Prostate gland (tissue), 2 donors: ENCODE results near the gene SPI1.

Source experiments
- CTCF ChIP-seq, 4 experiments: fragments of 200-600 bp in 2 of 4; fragments of 450-650 bp in 2 of 4; sonication (generic) in 2 of 4; IDR thresholded peaks; 1 replicate in 3 of 4; 2 replicates in 1 of 4; pipeline ENCODE4 v1.5.1; 2016 to 2019; ENCODE audit warnings: antibody characterized with exemption in 4 of 4, mild to moderate bottlenecking in 2 of 4, moderate library complexity in 2 of 4
- POLR2AphosphoS5 ChIP-seq: sonication (generic); formaldehyde crosslinking; IDR thresholded peaks from one replicate; pipeline ENCODE4 v1.6.1; 2017; ENCODE audit warnings: antibody characterized with exemption

GRCh38 chr11:47383071-47383470 lies 4.7 kb upstream of the SPI1 start:
- no peak for TF ChIP-seq CTCF (IDR thresholded peaks at IDR 0.05)
- TF ChIP-seq POLR2AphosphoS5 = no peak
